ENCODE measurements around the gene NLRP3.

DNA sequence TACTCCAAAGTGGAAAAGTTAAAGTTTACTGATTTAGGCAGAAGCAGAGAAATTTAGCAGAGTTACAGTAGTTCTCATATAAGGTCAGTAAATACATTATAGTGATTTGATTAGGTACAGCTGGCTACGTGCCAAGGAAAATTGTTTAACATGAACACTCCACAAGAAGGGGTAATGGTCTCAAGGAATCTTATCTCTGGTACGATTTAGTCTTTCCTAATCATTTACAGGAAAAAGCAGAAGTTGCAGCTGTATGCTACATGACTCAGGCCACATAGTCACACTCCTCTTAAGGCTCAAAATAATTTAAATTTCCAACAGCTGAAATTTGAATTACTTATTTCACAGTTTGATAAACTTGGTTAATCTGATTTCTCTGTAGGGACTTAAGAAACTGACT lies 78.8 kb downstream of the NLRP3 start:
- TF ChIP-seq POLR2AphosphoS5 (IDR thresholded peaks at IDR 0.05; ENCODE audit: borderline replicate concordance, low read depth, low read length) (no peak), EZH2 (IDR thresholded peaks at IDR 0.05) (no peak)
